GM21367 (cell line): Measurements from ENCODE around the gene MCTP2.

ENCODE experiments used
- ATAC-seq: cut with Tn5 transposase; IDR thresholded peaks from one replicate; pipeline ENCODE4 v1.9.1; 2021; ENCODE audit not compliant: unreplicated experiment

The MCTP2 gene

DNA sequence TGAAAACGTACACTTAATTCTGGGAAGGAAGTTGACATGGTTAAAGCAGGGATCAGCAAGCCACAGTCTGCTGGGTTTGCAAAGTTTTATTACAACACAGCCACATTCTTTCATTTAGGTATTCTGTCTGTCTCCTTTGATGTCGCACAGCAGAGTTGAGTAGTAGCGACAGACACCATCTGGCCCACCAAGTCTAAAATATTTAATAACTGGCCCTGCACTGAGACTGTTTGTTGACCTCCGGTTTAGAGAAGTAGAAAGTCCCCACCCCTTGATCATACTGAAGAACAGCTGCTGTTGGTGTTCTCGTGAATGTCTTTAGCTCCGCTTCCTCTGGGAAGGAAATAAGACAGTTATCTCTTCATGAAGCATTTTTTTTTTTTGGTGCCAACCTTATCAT, 66.2 kb downstream of the MCTP2 start:
- peak; percentile 76 for ATAC-seq

DNA sequence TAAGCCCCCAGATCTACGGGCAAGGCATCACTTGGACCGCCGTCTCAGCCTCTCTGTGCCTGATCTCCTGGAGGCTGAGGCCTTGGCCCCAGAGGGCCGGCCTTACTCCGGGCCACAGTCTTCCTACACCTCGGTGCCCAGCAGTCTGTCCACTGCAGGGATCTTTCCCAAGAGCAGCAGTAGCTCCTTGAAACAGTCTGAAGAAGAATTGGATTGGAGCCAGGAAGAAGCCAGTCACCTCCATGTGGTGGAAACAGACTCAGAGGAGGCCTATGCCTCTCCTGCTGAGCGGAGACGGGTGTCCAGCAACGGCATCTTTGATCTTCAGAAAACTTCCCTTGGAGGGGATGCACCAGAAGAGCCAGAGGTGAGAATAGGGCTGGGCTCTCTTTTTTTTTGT, 67.0 kb downstream of the MCTP2 start:
- ATAC-seq = no peak

DNA sequence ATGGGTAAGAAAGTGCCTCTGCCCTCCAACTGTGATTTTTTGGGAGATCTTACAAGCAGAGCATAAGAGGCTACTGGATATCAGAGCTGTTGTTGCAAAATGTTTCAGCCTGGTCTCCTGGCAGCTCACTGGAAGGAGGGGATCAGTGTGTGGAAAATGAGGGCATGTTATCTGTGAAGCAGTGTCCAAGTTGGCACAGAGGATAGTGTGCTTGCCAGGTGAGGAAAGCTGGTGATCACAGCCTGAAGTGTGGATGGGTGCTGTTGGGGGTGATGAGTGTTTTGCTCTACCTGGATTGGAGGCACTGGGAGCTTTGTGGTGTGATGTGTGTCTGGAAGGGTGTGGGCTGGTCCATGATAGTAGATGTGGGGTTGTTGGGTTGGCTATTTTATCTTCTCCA, 69.3 kb downstream of the MCTP2 start:
- no peak for ATAC-seq

DNA sequence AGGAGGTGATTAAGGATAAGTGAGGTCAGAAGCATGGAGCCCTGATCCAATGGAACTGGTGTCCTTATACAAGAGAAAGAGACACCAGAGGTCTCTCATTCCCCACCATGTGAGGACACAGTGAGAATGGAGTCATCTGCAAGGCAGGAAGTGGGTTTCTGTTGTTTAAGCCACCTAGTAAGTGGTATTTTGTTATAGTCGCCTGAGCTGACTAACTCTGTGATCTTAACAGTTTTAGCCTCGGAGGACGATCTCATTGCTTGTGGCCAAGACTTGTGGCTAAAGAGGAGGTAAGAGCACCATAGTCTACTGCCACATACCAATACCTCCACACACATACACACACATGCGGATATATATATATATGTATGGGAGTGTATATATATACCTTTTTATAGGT, 73.8 kb downstream of the MCTP2 start:
- peak; percentile 44 for ATAC-seq

GRCh38 chr15:94306700-94307650, 75.6 kb downstream of the MCTP2 start:
- peak; percentile 89 for ATAC-seq

DNA sequence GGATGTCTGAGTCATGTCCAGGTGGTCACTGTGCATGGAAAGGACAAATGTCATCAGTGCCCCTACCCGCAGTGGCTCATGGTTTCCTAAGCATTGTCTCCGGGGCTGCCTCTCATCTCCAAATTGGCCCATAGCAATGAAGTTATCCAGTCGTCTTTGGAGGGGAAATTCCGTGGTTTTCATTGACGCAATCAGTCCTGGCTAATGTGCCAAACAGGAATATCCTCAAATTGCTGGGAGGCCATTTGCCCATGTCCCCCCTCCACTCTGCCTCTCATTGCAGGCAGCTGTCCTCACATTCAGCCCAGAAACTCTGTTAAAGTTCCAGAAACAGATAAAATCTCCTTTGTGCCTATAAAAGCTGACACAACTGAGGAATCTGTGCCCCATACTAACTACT, 81.6 kb downstream of the MCTP2 start:
- ATAC-seq = no peak

DNA sequence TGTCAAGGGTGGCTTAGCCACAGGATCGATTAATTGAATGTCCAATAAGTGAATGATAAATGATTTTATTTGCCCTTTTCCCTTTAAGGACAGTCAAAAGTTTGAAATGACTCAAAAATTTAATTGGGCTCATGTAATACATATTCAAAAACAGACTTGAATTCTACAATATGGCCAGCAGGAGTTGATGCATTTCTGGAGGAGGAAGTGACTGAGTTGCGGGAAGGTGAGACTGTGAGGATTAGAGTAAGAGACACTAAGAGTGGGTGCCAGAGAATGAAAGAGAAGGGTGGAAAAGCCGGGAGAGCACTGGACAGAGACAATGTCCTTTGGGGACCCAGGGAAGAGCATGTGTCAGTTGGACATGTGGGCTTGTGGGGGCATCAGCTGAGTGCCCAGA, 83.3 kb downstream of the MCTP2 start:
- no peak for ATAC-seq

- ATAC-seq = no peak
Measured at GRCh38 chr15:94317211-94317610, 85.8 kb downstream of the MCTP2 start.

DNA sequence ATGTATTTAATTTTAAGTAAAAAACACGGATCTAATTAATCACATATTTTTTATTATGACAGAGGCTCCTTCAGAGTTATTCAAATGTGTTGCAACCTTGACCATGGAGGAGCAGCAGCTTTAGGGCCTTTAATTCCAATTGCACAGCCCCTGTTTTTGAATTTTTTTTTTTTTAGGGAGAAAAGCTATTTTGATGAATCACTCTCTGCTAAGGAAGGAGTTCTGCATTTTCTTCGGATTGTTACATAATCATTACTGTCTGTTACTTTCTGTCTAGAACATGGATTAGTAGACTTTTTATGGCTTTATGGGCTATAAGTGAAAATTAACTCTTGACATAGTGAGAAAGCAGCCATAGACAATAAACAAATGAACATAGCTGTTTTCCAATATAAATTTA, 90.8 kb downstream of the MCTP2 start:
- ATAC-seq = no peak

DNA sequence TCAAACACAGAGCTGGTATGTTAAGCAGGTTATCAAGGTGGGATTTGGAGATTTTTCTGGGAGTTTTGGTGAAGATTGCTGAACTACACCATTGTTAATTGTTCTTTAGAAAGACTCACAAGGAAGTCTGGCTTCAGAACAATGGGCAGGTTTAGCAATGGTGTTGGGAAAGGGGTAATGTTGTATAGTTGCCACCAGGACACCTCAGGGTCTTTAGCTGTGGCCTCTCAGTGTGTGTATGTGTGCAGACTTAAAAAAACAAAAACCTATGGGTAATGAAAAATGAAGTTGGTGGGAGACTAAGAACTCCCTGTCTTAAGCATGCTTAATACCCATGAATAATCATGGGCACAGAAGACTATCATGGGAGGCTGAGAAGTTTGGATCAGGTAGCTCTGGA, 91.7 kb downstream of the MCTP2 start:
- no peak for ATAC-seq

GRCh38 chr15:94324117-94324826, 92.9 kb downstream of the MCTP2 start:
- peak; percentile 77 for ATAC-seq

DNA sequence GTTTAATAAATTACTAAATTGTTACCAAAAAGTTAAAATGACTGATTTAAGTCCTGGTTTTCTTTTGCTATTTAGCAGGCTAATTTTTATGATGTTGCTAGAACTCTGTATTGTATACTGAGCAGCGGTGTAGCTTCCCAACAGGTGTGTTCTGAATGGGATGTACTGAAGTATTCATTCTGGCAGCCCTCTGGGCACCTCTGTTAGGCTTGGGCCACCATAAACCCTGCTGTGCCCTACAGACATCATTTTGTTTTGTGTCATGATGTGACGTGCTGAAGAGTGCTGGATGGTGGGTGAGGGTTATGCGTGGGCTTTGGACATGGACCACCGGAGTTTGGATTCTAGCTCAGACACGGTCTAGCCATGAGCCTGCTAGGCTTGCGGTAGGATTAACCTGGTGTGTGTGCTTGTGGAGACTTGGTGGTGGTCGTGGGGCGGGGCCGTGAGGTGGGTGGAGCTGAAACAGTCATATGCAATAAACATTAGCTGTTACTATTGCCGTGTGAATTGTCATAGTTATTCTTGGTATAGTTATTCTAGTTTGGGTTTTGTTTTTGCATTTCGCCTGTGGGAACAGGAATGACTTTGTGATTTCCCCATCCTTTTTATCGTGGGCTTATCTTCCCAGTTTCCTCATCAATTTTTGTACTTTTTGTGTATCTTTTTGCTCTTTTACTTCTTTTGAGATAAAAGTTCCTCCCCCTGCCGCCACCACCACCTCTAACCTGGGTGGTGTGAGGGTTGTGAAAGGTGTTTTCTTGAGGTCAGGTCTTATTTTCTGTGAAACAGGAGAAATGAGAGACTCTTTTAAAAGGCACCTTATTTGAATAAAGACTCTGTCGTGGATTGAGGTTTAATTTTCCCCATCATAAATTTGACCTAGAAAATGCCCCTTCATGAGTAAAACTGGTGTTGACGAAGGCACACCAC, 93.7 kb downstream of the MCTP2 start:
- ATAC-seq = peak; percentile 37

GRCh38 chr15:94327356-94327936, 96.1 kb downstream of the MCTP2 start:
- no peak for ATAC-seq

DNA sequence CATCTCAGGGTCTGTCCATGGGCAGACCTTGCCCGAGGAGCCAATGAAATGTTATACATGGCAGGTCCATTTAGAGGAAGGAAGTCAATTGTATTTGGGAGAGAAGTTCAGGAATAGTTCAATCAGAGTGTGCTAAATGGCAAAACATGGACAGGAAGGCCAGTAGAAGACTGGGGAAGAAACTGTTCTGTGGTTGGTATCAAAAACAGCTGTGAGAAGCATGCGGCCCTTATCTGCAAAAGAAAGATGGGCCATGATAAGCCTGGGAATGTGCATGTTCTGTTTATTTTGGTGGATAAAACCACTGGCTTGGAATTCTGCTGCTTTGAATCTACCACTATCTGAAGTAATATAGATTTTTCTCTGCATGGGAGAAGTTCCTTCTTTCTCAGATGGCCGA, 100.4 kb downstream of the MCTP2 start:
- no peak for ATAC-seq

- ATAC-seq = no peak
Measured at GRCh38 chr15:94335616-94336015, 104.3 kb downstream of the MCTP2 start.

GRCh38 chr15:94336817-94337467, 105.6 kb downstream of the MCTP2 start:
- no peak for ATAC-seq

DNA sequence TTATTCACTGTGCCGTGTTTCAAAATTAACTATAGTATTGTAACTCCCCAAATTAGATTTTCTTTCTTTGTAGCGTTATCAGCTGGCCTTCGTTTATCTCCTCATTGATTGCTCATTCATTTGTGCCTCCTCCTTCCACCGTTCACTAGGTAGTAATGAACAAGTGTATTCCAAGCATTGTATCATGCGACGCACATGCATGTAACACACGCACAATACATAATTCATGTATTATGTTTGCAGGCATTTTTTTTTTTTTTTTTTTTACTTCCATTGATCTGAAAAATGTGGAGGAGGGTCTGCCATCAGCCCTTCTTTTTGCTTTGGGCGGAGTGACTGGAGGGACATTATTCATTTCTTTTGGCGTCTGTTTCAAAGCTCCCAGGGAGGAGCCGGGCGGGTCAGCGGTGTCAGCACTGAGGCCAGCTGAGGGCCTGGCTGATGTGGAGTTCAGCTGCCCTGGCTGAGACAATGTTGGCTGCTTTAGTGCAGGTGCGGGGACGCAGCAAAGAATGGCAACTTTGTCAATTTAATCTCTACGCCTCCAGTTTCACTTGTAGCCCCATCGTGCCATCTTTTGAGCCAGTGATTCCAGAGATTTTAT, 107.0 kb downstream of the MCTP2 start:
- ATAC-seq = no peak

- ATAC-seq = no peak
Measured at GRCh38 chr15:94346282-94346681, 114.9 kb downstream of the MCTP2 start.

DNA sequence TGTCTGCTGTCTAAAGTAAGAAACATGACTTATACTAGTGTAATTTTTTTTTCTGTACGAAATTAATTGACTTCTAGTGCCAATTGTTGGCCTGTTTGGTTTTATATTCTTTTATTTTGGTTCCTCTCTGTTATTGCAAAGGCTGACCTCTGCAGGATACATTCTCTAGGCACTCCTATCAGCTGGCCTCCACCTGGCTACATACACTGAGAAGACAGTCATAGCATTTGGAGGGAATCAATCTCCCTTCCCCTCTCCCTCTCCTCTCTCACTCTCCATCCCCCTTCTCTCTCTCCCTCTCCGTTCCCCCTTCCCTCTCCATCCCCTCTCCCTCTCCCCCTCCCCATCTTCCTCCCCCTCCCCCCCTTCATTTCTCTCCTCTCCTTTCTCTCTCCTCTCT, 116.7 kb downstream of the MCTP2 start:
- no peak for ATAC-seq

GRCh38 chr15:94351031-94351535, 119.7 kb downstream of the MCTP2 start:
- no peak for ATAC-seq
